ENCODE data around the gene RPL41. TPM values are rescaled to one million over a fixed set of nuclear protein-coding genes. Genes with fewer than 3 reads are reported as not detected.

The RPL41 gene
- total RNA-seq, 1 experiment from 2014 or later, result 3,051 TPM

GRCh38 chr12:56134897-56135296, 18.5 kb downstream of the RPL41 start:
- BruUV-seq (replicated peaks), result no TSS peak
- Mint-ChIP-seq H3K9me3 (ENCODE audit: unreplicated experiment) (no peaks in the 10 kb centered on the region), H3K4me3 (ENCODE audit: unreplicated experiment) (no peak overlapping the region), H3K27me3 (ENCODE audit: insufficient read depth, unreplicated experiment) (no peaks in the 10 kb centered on the region), H3K36me3 (ENCODE audit: insufficient read depth, unreplicated experiment) (peaks cover 85% of the 10 kb centered on the region), H3K27ac (ENCODE audit: unreplicated experiment) (no peak overlapping the region), H3K4me1 (ENCODE audit: low read depth, unreplicated experiment) (peaks cover 15% of the 10 kb centered on the region)
- CTCF ChIA-PET, result no interaction called here
- H3K36me3 ChIP-seq (ENCODE audit: control insufficient read depth, insufficient read depth, low read length), result peaks cover 11% of the 10 kb centered on the region
- H3K4me1 ChIP-seq, result peaks cover 10% of the 10 kb centered on the region
- TF ChIP-seq CTCF (IDR thresholded peaks at IDR 0.05; ENCODE audit: insufficient read depth in 1 of 2, low read depth in 1 of 2, low read length in 1 of 2, severe bottlenecking in 1 of 2, unreplicated experiment in 1 of 2), result no peak
- no peaks in the 10 kb centered on the region for H3K9me3 ChIP-seq
- POLR2A ChIA-PET, result no interaction called here
- no peaks in the 10 kb centered on the region for H3K27me3 ChIP-seq (replicated peaks; ENCODE audit: control insufficient read depth, insufficient read depth, low read length)
- DNase-seq, result no peak
- no peak overlapping the region for H3K4me3 ChIP-seq (ENCODE audit: low read depth, low read length)
- intact Hi-C loops (cut with micrococcal nuclease; ENCODE audit: unreplicated experiment), result no loop called here

- Mint-ChIP-seq H3K36me3 (ENCODE audit: insufficient read depth, unreplicated experiment) (peaks cover 78% of the 10 kb centered on the region), H3K4me3 (ENCODE audit: unreplicated experiment) (no peak overlapping the region), H3K27me3 (ENCODE audit: insufficient read depth, unreplicated experiment) (no peaks in the 10 kb centered on the region), H3K27ac (ENCODE audit: unreplicated experiment) (no peak overlapping the region), H3K4me1 (ENCODE audit: low read depth, unreplicated experiment) (no peaks in the 10 kb centered on the region), H3K9me3 (ENCODE audit: unreplicated experiment) (no peaks in the 10 kb centered on the region)
- peaks cover 6% of the 10 kb centered on the region for H3K36me3 ChIP-seq (ENCODE audit: control insufficient read depth, insufficient read depth, low read length)
- no peaks in the 10 kb centered on the region for H3K9me3 ChIP-seq
- H3K27me3 ChIP-seq (replicated peaks; ENCODE audit: control insufficient read depth, insufficient read depth, low read length), result no peaks in the 10 kb centered on the region
- H3K4me1 ChIP-seq, result no peaks in the 10 kb centered on the region
- no peak for DNase-seq
- POLR2A ChIA-PET, result no interaction called here
- intact Hi-C loops (cut with micrococcal nuclease; ENCODE audit: unreplicated experiment), result no loop called here
- CTCF ChIA-PET, result interaction anchor here (0.5 to 1.1 kb wide), 2 partner anchors 10 to 82 kb away, joined by 3 read pairs; partner anchors contain the start of gene ESYT1
- no peak overlapping the region for H3K4me3 ChIP-seq (ENCODE audit: low read depth, low read length)
- no peak for TF ChIP-seq CTCF (IDR thresholded peaks at IDR 0.05; ENCODE audit: insufficient read depth in 1 of 2, low read depth in 1 of 2, low read length in 1 of 2, severe bottlenecking in 1 of 2, unreplicated experiment in 1 of 2)
- TSS peak; percentile 13 for BruUV-seq (replicated peaks)
These were observed 21.6 kb downstream of the RPL41 start for GRCh38 chr12:56137853-56138571.

GRCh38 chr12:56141946-56142784, 25.7 kb downstream of the RPL41 start:
- no peaks in the 10 kb centered on the region; the same call in 1 of the 2 replicates for H3K9me3 ChIP-seq
- TF ChIP-seq CTCF (IDR thresholded peaks at IDR 0.05; ENCODE audit: insufficient read depth in 1 of 2, low read depth in 1 of 2, low read length in 1 of 2, severe bottlenecking in 1 of 2, unreplicated experiment in 1 of 2), result no peak
- no peak overlapping the region for H3K27ac Mint-ChIP-seq (ENCODE audit: unreplicated experiment)
- H3K27me3 ChIP-seq (replicated peaks; ENCODE audit: control insufficient read depth, insufficient read depth, low read length), result no peaks in the 10 kb centered on the region
- no peaks in the 10 kb centered on the region for H3K36me3 ChIP-seq (ENCODE audit: control insufficient read depth, insufficient read depth, low read length)
- no peaks in the 10 kb centered on the region for H3K27me3 Mint-ChIP-seq (ENCODE audit: insufficient read depth, unreplicated experiment)
- no peaks in the 10 kb centered on the region for H3K9me3 Mint-ChIP-seq (ENCODE audit: unreplicated experiment)
- CTCF ChIA-PET, result interaction anchor here (1.2 to 1.7 kb wide), 3 partner anchors 9 to 23 kb away, joined by 3 to 4 read pairs (median 3); partner anchors contain the start of gene ESYT1
- BruUV-seq (replicated peaks), result no TSS peak
- intact Hi-C loops (cut with micrococcal nuclease; ENCODE audit: unreplicated experiment), result no loop called here
- H3K4me1 ChIP-seq, result no peaks in the 10 kb centered on the region; the same call in 1 of the 2 replicates
- no peak overlapping the region for H3K4me3 Mint-ChIP-seq (ENCODE audit: unreplicated experiment)
- POLR2A ChIA-PET, result interaction anchor here (0.5 kb wide), 1 partner anchor 77 kb away, joined by 8 read pairs; no protein-coding TSS in a partner anchor
- no peak overlapping the region for H3K4me3 ChIP-seq (ENCODE audit: low read depth, low read length)
- DNase-seq, result no peak
- H3K4me1 Mint-ChIP-seq (ENCODE audit: low read depth, unreplicated experiment), result no peaks in the 10 kb centered on the region
- peaks cover 62% of the 10 kb centered on the region for H3K36me3 Mint-ChIP-seq (ENCODE audit: insufficient read depth, unreplicated experiment)

All from Caco-2 (cell line).